Sigmoid colon (tissue), 4 donors: ENCODE data around the gene KLHDC9.

Experiments
- CTCF ChIP-seq, 4 experiments: fragments of 450-650 bp in 3 of 4; fragments of 200-600 bp in 1 of 4; IDR thresholded peaks; one replicate each; pipeline ENCODE4 v1.5.1; 2016 to 2019; ENCODE audit warnings: antibody characterized with exemption in 4 of 4, mild to moderate bottlenecking in 3 of 4, moderate library complexity in 2 of 4
- EP300 ChIP-seq, 4 donors: sonication (generic); formaldehyde crosslinking; IDR thresholded peaks; one replicate each; pipeline ENCODE4 v1.6.1; 2017; ENCODE audit warnings: antibody characterized with exemption in 4 of 4

GRCh38 chr1:161069731-161070270 is 28.4 kb upstream of the KLHDC9 start, which contains the start of gene ARHGAP30:
- no peak for TF ChIP-seq CTCF (IDR thresholded peaks at IDR 0.05)
- no peak for TF ChIP-seq EP300 (IDR thresholded peaks at IDR 0.05)
